MM.1S (cell line): Measurements from ENCODE around the gene STC2.

Experiments
- EZH2 ChIP-seq: fragments of 300-600 bp; sonication (generic); optimal IDR thresholded peaks from 2 replicates; pipeline ENCODE3; 2017; ENCODE audit warnings: low read depth, mild to moderate bottlenecking, antibody characterized with exemption, low read length, mixed read lengths
- EZH2phosphoT487 ChIP-seq: fragments of 300-600 bp; sonication (generic); IDR thresholded peaks from 2 replicates; pipeline ENCODE4 v1.6.1; 2018; ENCODE audit warnings: antibody characterized with exemption, low read length
- TF ChIP-seq, protein P1 (sequence below): fragments of 300-600 bp; sonication (generic); IDR thresholded peaks from 2 replicates; pipeline ENCODE4 v1.5.1; 2016; ENCODE audit warnings: antibody characterized with exemption, low read length, mixed read lengths

DNA sequence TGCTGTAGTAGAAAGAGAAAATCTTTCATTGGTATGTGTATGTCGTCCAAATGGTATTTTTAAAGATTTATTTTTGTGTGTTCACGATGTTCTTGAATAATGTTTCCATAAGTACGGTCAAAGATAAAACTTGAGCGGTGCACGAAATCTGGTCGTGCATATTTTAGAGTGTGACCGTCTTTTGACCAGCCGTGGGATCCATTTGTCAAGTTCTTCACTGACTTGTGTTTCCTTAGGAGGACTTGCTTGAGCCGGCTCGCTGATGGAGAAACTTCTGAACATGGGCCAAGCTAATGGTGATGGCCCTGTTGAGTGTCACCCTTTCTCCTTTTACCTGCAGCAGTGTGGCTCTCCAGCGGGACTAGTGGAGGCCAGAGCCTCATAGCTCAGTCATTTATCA is 11.1 kb upstream of the STC2 start:
- TF ChIP-seq, protein P1, sequence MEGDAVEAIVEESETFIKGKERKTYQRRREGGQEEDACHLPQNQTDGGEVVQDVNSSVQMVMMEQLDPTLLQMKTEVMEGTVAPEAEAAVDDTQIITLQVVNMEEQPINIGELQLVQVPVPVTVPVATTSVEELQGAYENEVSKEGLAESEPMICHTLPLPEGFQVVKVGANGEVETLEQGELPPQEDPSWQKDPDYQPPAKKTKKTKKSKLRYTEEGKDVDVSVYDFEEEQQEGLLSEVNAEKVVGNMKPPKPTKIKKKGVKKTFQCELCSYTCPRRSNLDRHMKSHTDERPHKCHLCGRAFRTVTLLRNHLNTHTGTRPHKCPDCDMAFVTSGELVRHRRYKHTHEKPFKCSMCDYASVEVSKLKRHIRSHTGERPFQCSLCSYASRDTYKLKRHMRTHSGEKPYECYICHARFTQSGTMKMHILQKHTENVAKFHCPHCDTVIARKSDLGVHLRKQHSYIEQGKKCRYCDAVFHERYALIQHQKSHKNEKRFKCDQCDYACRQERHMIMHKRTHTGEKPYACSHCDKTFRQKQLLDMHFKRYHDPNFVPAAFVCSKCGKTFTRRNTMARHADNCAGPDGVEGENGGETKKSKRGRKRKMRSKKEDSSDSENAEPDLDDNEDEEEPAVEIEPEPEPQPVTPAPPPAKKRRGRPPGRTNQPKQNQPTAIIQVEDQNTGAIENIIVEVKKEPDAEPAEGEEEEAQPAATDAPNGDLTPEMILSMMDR: no peak
- no peak for TF ChIP-seq EZH2phosphoT487
- TF ChIP-seq EZH2: no peak
